AG10803 (cell line): Measurements from ENCODE around the gene INPP5D.

ENCODE experiments used
- DNase-seq: peaks from one replicate; pipeline ENCODE4 v3.0.0; 2010; ENCODE audit warnings: low read depth
- H3K4me3 ChIP-seq: 2 replicates; pipeline ENCODE4 v1.5.1; 2011; ENCODE audit warnings: mild to moderate bottlenecking, low read length, control low read depth
- CTCF ChIP-seq: conservative IDR thresholded peaks from 2 replicates; pipeline ENCODE4 v1.5.1; 2011; ENCODE audit warnings: mild to moderate bottlenecking, low read length, control low read depth, inconsistent platforms

The INPP5D gene

DNA sequence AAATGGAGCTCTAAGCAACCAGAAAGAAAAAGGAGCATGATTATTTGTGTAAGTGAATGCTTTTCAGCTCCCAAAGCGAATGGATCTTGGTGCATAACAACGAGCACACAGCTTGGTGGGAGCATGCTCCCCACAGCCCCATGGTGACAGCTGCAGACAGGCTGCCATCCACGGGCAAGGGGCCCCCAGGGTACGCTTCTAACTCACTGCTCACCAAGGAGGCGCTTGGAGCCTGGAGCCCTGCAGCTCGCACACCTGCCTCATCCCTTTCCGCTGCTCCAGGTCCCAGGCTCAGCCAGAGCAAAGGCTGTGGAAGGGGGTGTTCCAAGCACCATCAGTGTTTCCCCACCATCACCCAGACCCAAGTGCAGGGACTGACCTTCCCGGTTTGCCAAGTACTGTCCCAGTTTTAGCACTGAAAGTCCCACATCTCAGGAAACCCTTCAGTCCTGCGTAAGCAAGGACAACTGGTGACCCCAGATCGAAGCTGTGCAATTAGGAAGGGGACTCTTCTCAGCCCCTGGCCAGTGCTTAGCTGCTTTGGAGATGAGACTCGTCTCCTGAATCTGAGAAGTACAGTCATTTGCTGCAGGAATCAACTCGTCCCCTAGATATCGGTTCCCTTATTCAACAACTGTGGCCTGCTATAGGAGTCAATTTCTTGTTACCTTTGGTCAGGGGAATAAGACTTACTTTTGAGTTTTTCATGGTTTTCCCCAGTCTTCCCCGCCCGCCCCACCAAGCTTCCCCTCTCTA, 141.3 kb downstream of the INPP5D start:
- DNase-seq, result no peak

DNA sequence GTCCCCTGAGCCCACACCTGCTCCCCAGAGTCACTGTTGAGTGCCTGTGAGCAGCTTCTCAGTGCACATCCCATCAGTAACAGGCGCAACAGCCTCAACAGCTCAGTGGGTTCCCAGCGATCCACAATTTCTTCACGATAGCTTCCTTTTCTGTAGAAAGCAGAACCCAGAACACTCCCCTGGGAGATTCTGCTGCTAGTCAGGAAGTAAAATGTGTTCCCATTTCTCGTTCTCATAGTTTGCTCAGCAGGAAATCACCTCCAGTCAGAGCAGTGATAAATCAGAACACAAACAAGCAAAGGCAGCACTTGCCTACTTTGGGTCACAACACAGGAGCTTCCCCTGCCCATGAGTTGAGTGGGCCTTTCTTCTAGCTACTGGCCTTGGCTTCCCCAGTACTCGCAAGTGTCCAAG, 142.4 kb downstream of the INPP5D start:
- TF ChIP-seq CTCF, result no peak
- no peak overlapping the region for H3K4me3 ChIP-seq
- DNase-seq, result no peak

More for the DNA sequence above, 141.3 kb downstream of the INPP5D start:
- H3K4me3 ChIP-seq, result no peak overlapping the region
- no peak for TF ChIP-seq CTCF

GRCh38 chr2:233203060-233203459, 142.9 kb downstream of the INPP5D start:
- no peak overlapping the region for H3K4me3 ChIP-seq
- no peak for TF ChIP-seq CTCF
- no peak for DNase-seq

- no peak overlapping the region for H3K4me3 ChIP-seq
- TF ChIP-seq CTCF, result no peak
- DNase-seq, result no peak
Observed at GRCh38 chr2:233204286-233204936, 144.3 kb downstream of the INPP5D start.

DNA sequence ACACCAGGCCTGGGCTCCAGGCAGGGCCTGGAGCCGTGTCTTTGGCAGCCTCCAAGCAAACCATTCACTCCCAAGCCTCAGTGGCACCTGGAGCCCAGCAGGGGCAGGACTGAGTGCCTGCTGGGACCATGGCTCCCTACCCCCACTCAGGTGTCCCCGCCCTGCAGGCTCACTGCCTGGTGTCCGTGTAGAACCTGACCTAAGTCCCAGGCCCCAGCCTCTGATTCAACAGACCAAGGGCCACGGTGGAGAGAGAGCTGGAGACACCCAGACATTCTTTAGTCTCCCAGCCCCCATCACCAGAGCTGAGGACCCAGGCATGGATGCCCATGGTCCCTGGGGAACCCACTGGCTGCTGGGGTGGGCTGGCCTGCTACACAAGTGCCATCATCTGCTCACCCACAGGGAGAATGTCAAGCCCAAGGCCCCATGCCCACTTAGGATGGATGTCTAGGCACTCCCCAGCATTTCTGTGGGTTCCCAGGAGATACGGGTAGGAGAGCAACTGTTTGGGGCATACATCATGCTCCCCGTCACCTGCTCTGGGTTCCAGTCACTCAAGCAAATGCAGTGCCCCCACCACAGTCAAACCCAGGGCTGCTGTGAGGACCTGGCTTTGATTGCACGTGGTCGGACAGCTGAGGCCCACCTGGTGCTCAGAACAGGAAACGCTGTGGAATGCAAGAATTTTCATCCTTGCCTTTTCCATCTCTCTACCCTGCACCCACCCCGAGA, 148.4 kb downstream of the INPP5D start:
- no peak for DNase-seq
- H3K4me3 ChIP-seq, result no peak overlapping the region
- no peak for TF ChIP-seq CTCF

DNA sequence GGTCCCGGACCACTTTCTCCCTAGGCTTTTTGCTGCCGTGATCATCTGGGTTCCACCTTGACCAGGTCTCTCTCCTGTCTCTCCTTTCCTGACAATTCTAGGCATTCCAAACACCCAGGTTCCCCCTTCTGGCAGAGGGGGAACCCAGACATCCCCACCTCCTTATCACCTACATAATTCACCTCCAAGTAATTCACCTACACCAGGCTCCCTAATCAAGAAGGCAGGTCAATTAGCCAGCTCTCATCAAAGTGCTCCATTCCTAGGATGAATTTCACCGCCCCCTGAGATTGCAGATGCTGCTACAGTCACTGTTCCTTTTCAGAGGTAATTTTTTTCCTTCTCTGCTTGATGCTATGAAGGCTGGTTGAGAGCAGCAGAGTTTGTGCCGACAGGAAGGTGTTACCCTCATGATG, 149.0 kb downstream of the INPP5D start:
- DNase-seq, result no peak
- TF ChIP-seq CTCF, result no peak
- H3K4me3 ChIP-seq, result no peak overlapping the region
